LoVo (cell line): ENCODE results near the gene CYB5R4.
"Not testable (repeated sequence)": the region's sequence is repeated elsewhere in the genome, so short reads cannot be mapped to it uniquely, and the experiment has no call there.

Experiments
- DNase-seq: peaks from one replicate; pipeline ENCODE4 v3.0.0-alpha.2; 2016; ENCODE audit warnings: low spot score

CYB5R4 gene

DNA sequence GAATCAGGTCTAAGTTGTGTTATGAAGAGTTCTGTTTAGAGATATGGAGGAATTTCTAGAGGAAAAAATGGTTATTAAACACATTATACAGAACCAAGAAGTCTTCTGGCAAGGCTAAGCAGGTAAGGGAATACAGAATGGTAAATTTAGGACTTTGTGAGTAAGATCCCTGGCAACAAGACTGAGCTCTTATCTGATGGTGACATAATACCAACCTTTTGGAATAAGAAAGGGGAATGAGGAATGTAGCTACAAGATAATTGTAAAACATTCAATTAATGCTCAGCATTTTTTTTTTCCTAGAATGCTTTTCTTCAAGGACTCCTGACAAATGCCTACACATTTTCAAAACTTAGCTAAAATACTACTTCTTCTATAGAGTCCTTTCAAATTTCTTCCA lies 51.8 kb downstream of the CYB5R4 start:
- no peak for DNase-seq

DNA sequence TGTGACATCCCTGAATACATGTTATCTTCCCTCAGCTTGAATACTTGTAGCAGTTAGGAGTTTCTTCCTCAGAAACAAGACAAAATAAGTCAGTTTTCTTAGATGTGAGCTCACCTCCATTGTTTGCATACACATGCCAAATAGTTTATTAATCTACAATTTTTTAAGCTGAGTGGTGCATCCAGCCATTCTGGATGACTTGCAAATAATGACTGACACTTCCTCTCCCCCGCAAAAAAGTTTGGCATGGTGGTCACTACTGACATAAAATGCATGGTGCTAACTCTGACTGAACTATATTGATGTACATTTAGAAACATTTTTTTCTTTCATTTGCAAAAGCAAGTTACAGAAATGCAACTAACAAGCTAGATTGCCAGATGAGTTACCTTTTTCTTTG lies 55.5 kb downstream of the CYB5R4 start:
- no peak for DNase-seq

DNA sequence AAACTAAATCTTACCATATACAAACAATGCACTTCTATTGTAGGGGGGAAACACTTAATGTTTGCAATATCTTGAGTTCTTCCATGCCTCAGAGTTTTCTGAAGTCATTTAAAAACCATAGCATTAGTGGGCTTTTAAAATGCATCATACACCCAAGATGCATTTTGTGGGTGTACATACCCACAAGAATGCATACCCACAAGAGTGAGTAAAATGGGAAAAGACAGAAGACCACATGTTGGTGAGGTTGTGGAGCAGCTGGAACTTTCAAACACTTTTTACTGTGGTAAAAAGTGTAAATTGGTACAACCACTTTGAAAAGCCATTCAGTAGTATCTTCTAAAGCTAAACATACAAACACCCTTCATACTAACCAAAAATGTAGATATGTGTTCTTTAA lies 57.5 kb downstream of the CYB5R4 start:
- no peak for DNase-seq

DNA sequence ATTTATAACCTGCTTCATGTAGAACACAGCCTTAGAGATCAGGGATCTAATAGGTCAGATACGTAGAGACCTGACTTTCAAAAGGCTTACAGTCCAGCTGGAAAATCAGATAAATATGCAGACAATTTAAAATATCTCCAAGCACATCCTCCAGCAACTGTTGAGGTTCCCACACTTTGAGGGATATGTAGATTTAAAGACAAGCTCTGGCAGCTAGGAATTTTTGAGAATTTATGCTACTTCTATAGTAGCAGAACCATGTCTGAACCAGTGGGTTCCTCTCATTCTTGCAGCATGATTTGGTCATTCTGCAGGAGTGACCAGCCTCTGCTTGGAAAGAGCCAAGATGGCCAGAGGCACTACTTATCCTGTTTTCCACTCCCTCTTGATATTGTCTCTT lies 60.5 kb downstream of the CYB5R4 start:
- no peak for DNase-seq

DNA sequence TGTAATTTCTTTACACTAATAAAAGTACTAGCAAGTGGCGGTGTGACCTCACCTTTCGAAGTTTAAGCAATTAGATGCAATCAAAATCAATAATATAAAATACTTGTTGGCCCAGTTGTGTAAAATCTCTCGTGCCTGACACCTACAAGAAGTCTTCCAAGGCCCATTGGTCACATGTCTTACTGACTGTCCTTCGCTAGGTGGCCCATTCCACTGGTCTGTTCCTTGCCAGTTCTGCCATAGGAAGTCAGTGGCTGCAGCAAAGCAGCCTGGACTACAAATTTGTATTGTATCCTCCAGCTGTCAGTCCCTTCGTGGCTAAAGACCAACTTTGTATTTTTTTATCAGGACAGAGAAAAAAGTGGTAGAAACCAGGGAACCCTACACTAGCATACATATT lies 61.8 kb downstream of the CYB5R4 start:
- DNase-seq: no peak

DNA sequence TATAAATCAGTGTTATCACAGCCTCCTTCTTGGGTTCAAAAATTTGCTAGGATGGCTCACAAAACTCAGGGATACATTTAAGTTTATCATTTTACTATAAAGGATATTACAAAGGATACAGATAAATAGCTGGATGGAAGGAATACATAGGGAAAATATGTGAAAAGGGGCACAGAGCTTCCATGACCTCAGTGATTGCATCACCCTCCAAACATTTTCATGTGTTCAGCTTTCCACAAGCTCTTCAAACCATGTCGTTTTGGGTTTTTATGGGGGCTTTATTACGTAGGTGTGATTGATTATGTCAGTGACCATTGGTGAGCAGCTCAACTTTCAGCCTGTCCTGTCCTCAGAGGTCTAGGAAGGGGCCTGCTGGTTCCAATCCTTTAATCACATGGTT lies 68.0 kb downstream of the CYB5R4 start:
- DNase-seq: no peak

DNA sequence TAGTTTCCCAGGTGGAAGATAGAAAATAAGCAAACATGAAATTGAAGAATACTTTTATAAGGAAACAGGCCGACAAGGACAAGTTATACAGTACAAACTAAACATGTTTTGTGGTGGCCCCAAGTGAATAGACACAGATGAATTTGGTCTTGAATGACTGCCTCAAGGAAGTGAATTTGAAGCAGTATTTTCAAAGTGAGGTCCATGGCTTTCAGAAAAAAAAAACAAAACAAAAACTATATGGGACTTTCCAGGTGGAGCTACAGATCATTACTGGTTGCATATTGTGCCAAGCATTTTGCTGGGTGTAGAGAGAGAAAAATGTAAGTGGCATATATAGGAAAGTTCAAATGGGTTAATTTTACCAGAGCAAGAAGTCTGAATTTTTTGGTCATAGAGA lies 68.8 kb downstream of the CYB5R4 start:
- no peak for DNase-seq

DNA sequence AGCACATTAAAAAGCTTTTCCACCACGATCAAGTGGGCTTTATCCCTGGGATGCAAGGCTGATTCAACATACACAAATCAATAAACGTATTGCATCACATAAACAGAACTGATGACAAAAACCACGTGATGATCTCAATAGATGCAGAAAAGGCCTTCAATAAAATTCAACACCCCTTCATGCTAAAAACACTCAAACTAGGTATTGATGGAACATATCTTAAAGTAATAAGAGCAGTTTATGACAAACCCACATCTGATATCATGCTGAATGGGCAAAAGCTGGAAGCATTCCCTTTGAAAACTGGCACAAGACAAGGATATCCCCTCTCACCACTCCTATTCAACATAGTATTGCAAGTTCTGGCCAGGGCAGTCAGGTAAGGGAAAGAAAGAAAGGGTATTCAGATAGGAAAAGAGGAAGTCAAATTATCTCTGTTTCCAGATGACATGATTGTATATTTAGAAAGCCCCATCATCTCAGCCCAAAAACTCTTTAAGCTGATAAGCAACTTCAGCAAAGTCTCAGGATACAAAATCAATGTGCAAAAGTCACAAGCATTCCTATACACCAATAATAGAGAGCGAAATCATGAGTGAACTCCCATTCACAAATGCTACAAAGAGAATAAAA lies 86.8 kb downstream of the CYB5R4 start:
- not testable (repeated sequence) for DNase-seq

DNA sequence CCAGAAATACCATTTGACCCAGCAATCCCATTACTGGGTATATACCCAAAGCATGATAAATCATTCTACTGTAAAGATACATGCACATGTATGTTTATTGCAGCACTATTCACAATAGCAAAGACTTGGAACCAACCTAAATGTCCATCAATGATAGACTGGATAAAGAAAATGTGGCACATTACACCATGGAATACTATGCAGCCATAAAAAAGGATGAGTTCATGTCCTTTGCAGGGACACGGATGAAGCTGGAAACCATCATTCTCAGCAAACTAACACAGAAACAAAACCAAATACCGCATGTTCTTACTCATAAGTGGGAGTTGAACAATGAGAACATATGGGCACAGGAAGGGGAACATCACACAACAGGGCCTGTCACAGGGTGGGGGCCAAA lies 88.5 kb downstream of the CYB5R4 start:
- DNase-seq: not testable (repeated sequence)

DNA sequence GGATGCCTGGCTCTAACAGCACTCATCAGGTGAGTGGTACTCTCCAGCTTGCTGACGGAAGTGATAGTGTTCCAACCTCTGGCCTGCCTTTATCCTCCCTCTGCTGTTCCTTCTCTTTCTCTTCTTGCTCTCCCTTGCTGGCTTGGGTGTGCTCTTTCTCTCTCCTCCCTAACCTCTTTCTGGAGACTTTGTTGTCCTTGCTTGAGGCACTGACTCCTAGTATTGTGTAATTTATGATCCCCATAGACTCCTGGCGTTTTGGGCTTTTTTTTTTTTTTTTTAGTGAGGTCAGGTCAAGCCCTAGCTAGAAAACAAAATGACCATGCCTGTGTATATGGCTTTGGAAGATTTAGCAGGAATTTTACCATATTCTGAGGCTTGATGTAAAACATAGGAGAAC lies 89.4 kb downstream of the CYB5R4 start:
- no peak for DNase-seq

DNA sequence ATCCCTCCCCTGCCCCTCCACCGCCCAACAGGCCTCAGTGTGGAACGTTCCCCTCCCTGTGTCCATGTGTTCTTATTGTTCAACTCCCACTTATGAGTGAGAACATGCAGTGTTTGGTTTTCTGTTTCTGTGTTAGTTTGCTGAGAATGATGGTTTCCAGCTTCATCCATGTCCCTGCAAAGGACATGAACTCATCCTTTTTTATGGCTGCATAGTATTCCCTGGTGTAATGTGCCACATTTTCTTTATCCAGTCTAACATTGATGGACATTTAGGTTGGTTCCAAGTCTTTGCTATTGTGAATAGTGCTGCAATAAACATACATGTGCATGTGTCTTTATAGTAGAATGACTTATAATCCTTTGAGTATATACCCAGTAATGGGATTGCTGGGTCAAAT lies 91.9 kb downstream of the CYB5R4 start:
- not testable (repeated sequence) for DNase-seq

DNA sequence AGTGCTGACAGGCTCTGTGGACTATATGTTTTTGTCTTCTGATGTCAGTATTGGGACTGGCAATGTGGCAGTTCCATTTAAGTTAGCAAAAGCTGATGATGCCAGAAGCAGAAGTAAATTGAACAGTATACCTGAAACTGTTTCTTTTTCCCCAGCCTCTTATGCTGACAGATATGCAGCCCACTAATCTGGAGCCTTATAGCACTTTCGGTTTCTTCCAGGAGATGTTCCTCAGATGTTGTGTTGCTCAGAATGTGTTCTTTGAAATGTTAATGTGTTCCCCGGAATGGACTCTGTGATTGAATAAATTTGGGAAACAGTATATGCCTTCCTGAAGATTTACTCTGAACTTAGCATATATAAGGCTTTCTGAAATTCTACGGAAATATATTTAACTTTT lies 93.3 kb downstream of the CYB5R4 start:
- no peak for DNase-seq

DNA sequence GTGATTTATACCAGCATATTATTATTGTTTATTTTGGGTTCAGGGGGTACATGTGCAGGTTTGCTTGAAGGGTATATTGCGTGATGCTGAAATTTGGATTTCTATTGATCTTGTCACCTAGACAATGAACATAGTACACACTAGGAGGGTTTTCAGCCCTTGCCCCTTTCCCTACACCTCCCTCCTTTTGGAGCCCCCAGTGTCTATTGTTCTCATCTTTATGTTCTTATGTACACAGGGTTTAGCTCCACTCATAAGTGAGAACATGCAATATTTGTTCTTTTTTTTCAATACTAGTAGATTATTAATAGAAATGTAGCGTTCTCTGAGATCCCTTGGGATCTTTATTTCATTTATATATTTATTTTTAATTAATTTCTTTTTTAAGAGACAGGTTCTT lies 94.9 kb downstream of the CYB5R4 start:
- no peak for DNase-seq

DNA sequence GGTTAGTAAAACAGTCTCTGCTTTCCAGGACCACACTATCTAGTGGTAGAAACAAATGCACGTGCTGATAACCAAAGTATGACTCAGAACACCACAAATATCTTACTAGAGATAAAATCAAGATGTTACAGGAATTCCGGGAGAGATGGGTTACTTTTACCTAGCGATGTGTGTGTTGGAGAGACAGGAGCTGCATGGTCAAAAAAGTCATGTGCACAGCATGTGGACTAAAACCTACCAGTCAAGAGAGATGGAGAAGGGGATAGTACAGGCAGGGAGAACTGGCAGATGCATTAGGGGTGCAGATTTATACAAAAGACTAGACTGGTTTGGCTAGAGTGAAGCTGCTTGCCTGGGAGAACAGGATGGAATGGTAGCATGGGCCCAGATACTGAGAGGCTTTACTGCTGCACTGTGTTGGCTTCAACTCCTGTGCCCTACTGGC lies 98.8 kb downstream of the CYB5R4 start:
- DNase-seq: no peak

DNA sequence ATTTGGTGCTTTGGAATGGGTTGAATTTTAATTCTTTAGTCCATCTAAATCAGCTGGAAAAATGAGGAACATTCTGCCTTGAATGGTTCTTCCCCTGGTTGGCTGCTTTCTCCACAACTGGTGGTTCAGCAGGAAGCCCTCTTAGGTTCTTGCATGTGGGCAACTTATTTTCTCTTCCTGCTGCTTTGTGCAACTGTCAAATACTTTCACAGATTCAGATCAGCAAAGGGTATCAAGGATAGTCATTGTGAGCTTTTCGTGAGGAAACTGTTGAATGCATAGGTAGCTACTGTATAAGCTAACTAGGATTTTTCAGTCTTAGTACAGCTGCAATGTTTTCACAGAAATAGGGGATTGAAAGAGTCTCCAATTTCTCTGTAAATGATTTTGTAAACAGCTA lies 101.2 kb downstream of the CYB5R4 start:
- DNase-seq: no peak

DNA sequence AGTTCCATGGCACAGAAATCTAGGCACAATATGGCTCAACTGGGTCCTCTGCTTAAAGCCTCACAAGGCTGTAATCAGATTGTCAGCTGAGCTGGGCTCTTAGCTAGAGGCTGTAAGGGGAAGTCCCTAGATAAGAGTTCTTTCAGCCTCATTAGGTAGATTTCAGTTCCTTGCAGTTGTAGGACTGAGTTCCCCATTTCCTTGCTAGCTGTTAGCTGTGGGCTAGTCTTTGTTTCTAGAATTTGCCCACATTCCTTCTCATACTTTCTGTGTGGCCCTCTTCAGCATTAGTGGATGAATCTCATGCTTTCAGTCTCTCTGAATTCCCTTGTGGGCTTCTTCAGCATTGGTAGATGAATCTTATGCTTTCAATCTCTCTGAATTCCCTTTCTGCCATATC lies 103.1 kb downstream of the CYB5R4 start:
- no peak for DNase-seq

DNA sequence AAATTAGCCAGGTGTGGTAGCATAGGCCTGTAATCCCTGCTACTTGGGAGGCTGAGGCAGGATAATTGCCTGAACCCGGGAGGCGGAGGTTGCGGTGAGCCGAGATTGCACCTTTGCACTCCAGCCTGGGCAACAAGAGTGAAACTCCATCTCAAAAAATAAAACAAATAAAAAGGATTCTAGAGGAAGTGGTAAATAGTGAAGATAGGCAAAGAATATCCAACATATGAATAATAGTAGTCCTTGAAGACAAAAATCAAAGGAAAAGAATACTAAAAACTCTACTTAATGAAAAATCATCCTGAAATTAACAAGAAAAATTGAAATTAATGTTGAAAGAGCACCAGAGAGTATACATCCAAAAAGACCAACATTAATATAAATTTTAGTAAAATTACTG lies 107.0 kb downstream of the CYB5R4 start:
- no peak for DNase-seq

DNA sequence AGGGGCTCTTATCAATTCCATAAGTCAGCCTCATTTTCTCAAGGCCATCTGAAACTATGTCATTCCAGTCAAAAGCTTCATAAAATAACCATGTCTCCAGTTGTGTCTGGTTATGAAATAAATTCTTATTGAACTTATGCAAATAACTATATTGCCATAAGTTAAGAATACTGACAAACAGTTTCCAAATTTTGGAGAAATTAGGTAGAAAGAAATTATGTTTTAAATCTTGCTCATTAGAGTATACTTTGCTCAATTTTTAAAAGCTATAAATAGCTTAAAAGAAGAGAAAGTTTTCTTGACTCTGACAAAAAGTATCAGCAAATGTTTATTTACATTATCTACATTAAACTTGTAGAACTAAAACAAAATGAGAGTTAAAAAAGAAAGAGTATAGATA lies 111.1 kb downstream of the CYB5R4 start:
- no peak for DNase-seq

DNA sequence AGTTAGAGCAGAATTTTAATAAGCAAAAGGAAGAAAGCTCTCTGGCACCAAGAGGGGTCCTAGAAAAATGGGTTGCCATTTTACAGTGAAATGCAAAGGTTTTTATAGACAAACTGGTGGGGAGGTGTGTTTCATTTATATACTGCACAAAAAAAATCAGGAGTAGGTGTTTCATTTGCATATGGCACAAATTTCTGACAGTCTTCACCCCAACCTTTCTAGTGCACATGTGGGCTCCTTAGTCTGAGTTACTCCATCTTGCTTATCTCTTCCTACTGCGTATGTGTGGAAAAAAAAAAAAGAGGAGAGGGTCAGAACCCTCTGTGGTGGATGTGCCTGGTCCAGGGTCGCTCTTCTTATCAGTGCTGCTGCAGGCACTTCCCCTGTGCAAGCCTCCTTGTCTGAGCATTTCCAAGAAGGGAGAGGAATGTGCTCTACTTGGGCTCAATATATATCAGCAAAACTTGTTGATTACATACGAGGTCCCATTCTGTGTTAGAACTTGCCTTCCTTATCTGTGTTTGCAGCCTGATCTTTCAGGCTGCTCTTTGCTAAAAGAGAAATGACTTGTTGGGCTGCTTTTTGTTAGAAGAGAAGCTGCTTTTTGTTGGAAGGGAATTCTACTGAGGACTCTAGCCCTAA lies 115.0 kb downstream of the CYB5R4 start:
- no peak for DNase-seq

DNA sequence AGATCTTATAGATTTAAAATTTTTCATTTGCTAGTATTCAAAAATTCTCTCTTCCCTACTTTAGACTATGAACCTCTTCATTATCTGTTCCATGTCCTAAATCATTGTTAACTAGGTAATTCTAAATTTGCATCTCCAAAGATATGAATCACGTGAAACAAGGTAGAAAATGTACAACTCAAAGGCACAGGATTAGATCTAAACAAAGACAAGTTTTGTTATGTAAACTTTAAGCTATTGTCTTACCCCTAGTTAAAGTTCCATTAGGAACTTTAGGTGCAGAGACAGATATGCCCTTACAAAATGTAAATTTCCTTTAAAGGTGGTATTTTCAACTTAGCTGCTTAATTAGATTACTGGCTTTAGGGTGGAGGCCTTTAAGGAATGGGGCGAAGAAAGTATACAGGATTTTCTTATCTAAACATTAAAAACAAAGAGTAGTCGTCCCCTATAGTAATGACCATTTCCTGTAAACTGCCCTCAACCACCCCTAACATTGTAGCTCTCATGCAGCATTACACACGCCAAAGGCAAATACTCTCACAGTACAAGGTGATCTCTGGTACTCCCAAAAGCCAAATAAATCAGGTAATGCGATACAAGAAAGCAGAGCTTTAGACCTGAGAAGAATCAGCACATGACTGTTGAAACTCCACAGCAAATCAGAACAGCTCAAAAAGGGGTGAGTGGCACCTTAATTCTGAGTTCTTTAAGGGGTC lies 116.7 kb downstream of the CYB5R4 start:
- DNase-seq: no peak

DNA sequence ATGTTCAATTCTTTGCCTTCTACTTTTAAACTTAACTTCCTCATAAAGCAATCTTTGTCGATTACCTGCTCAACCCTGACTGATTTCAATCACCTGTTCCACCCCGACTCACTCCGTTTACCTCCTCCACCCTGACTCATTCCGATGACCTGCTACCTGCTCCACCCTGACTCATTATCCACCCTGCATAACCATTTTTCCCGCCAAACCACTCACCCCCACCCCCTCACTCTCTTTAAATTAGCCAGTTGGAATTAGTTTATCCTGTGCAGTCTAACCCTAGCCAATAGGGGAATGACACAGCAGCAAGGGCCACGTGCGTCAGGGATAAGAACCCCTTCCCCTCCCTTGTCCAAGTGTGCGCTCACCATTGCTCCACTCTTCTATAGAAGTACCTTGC lies 117.4 kb downstream of the CYB5R4 start:
- no peak for DNase-seq

DNA sequence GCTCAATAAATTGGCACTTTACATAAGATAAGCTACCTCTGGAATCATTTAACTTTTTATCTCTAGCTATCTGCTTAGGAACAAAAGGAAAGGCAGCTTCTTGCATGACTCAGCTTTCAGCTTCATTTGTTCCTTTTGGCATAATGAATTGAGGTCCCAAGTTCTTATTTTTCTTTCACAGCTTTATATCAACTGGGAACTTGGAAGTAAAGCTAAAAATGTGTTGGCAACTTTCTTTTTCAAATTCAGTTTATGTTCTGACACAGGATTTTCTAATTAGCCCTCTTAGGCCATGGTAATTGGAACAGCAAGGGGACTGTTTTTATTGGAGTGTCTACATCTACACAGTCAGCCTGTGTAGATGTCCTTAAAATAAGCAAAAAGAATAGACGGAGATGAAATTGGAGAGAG lies 118.8 kb downstream of the CYB5R4 start:
- DNase-seq: no peak

DNA sequence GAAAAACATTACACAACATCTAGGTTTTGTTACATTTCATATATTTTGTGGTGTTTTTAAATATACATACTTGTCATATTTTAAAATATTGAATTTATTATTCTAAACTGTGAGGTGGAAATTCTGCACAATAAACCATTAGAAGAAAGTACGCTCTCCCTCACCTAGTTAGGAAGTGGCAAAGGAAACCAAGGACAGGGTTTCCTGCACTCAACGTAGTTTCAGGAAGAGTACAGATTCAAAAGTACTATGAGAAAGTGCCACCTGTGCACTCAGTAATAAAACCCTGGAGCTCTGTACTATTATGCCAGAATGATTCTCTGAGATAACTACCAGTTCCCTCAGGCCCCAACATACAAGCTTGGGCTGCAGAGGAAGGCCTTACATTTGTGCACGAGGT lies 119.5 kb downstream of the CYB5R4 start:
- no peak for DNase-seq

DNA sequence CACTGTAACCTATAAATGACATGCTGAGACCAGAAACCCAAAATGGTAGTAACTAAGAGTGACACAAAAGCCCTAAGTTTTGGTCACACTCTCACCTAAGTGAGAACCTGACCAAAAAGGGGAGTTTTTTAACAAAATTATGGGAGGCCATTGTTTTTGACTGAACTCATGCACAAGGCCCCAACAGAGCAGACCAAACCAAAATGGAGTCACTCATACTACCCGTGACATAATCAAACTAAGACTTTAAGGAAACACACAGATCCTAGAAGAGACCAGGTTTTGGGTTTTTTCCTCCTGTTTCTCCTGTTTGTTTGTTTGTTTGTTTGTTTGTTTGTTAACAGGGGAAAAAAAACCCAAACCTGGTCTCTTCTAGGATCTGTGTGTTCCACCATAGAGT lies 124.9 kb downstream of the CYB5R4 start:
- no peak for DNase-seq
